SU-DHL-6 (cell line): ENCODE measurements around the gene NADK2.

Experiments used
- H2AFZ ChIP-seq: fragments of 200-600 bp; sonication (generic); 2 replicates; pipeline ENCODE4 v1.6.1; 2014; ENCODE audit warnings: low read depth, mild to moderate bottlenecking, moderate library complexity, mixed read lengths, antibody characterized with exemption, low read length; ENCODE audit not compliant: severe bottlenecking
- H3F3A ChIP-seq: fragments of 200-600 bp; shearing (Covaris generic); 2 replicates; pipeline ENCODE4 v1.6.0; 2016; ENCODE audit warnings: antibody characterized with exemption, mild to moderate bottlenecking; ENCODE audit not compliant: insufficient read depth
- H3K27ac ChIP-seq: fragments of 200-600 bp; sonication (generic); 2 replicates; pipeline ENCODE4 v1.5.1; 2016; ENCODE audit warnings: low read depth, mild to moderate bottlenecking, low read length, moderate library complexity, mixed read lengths
- H3K27me3 ChIP-seq: fragments of 200-600 bp; sonication (generic), shearing (Covaris generic); 2 replicates; pipeline ENCODE4 v1.6.0; 2014; ENCODE audit warnings: mild to moderate bottlenecking, low read length
- H3K36me3 ChIP-seq: fragments of 200-600 bp; sonication (generic); 2 replicates; pipeline ENCODE4 v1.6.1; 2014; ENCODE audit warnings: mild to moderate bottlenecking, low read length, mixed read lengths
- H3K4me2 ChIP-seq: fragments of 300-600, 200-600 bp; shearing (Covaris generic), sonication (generic); 2 replicates; pipeline ENCODE4 v1.6.0; 2014; ENCODE audit warnings: low read length, low read depth, mild to moderate bottlenecking; ENCODE audit not compliant: poor library complexity, severe bottlenecking
- H3K4me3 ChIP-seq: fragments of 200-600 bp; sonication (generic); 2 replicates; pipeline ENCODE4 v1.5.1; 2014; ENCODE audit warnings: antibody characterized with exemption, low read length, mild to moderate bottlenecking, mixed read lengths; ENCODE audit not compliant: insufficient read depth, poor library complexity, severe bottlenecking
- H3K79me2 ChIP-seq: fragments of 200-600 bp; sonication (generic); 2 replicates; pipeline ENCODE4 v1.6.1; 2014; ENCODE audit warnings: mild to moderate bottlenecking, low read length, moderate library complexity; ENCODE audit not compliant: insufficient read depth
- H3K9ac ChIP-seq: fragments of 200-600 bp; sonication (generic); 2 replicates; pipeline ENCODE4 v1.7.0; 2014; ENCODE audit warnings: mild to moderate bottlenecking, low read length
- H3K9me2 ChIP-seq: fragments of 200-600 bp; sonication (generic); replicated peaks from 2 replicates; pipeline ENCODE4 v1.6.1; 2014; ENCODE audit warnings: low read length; ENCODE audit not compliant: insufficient read depth
- H3K9me3 ChIP-seq: fragments of 200-600 bp; sonication (generic); 2 replicates; pipeline ENCODE4 v1.6.1; 2014; ENCODE audit warnings: low read length, mixed read lengths; ENCODE audit not compliant: insufficient read depth
- H4K20me1 ChIP-seq: fragments of 200-600 bp; sonication (generic); 2 replicates; pipeline ENCODE4 v1.6.1; 2014; ENCODE audit warnings: low read depth, mild to moderate bottlenecking, antibody characterized with exemption, low read length, moderate library complexity, mixed read lengths
- CTCF ChIP-seq: fragments of 200-600 bp; sonication (generic); IDR thresholded peaks from one replicate; pipeline ENCODE4 v1.5.1; 2017; ENCODE audit warnings: antibody characterized with exemption, mild to moderate bottlenecking, low read length, moderate library complexity; ENCODE audit not compliant: insufficient read depth, poor library complexity, severe bottlenecking
- EZH2phosphoT487 ChIP-seq: fragments of 200-600 bp; sonication (generic), shearing (Covaris generic); conservative IDR thresholded peaks from 2 replicates; pipeline ENCODE4 v1.6.1; 2018; ENCODE audit warnings: mild to moderate bottlenecking, antibody characterized with exemption, low read length, moderate library complexity, mixed read lengths

The NADK2 gene

GRCh38 chr5:36153726-36154125 is 88.0 kb downstream of the NADK2 start:
- Histone ChIP-seq H3K4me3 (no peak overlapping the region), H3K27me3 (no peaks in the 10 kb centered on the region), H3K4me2 (peak overlapping the region; percentile 81), H3K27ac (no peak overlapping the region), H3K36me3 (peaks cover 13% of the 10 kb centered on the region; the same call in 1 of the 2 replicates), H3K9me3 (no peaks in the 10 kb centered on the region), H3K9ac (peak overlapping the region; percentile 74), H3K79me2 (peaks cover 92% of the 10 kb centered on the region), H3K9me2 (no peaks in the 10 kb centered on the region), H2AFZ (no peak overlapping the region), H3F3A (no peaks in the 10 kb centered on the region), H4K20me1 (no peaks in the 10 kb centered on the region)
- TF ChIP-seq CTCF (no peak), EZH2phosphoT487 (no peak)

DNA sequence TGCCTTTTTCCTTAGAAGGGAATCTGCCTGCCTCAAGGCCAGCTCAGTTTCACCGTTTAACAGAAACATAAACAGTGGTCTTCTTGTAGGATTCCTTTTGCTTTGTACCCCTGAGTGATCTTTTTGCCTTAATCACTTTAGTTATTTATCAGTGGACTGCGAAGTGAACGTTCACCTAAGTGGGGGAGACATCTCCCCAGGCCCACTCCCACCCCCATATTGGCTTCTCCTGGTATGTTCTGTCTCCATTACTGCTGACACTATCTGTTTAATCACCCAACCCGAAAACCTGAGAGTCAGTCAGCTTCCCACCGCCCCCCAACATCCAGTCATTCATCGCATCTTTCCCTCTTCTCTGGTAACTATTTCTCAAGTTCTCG is 88.4 kb downstream of the NADK2 start:
- H3K9ac ChIP-seq = peak overlapping the region; percentile 74
- H3K9me2 ChIP-seq = no peaks in the 10 kb centered on the region
- no peaks in the 10 kb centered on the region for H4K20me1 ChIP-seq
- no peaks in the 10 kb centered on the region for H3K9me3 ChIP-seq
- no peaks in the 10 kb centered on the region for H3F3A ChIP-seq
- peaks cover 13% of the 10 kb centered on the region; the same call in 1 of the 2 replicates for H3K36me3 ChIP-seq
- H3K27me3 ChIP-seq = no peaks in the 10 kb centered on the region
- H2AFZ ChIP-seq = no peak overlapping the region
- H3K79me2 ChIP-seq = peaks cover 92% of the 10 kb centered on the region
- peak overlapping the region; percentile 72 for H3K4me3 ChIP-seq
- peak overlapping the region; percentile 81 for H3K4me2 ChIP-seq
- H3K27ac ChIP-seq = no peak overlapping the region
- TF ChIP-seq CTCF (no peak), EZH2phosphoT487 (no peak)

GRCh38 chr5:36152324-36153297 is 89.1 kb downstream of the NADK2 start:
- Histone ChIP-seq H3K4me3 (peak overlapping the region; percentile 72), H3K9me2 (no peaks in the 10 kb centered on the region), H3K4me2 (peak overlapping the region; percentile 81), H3K79me2 (peaks cover 92% of the 10 kb centered on the region), H3F3A (no peaks in the 10 kb centered on the region), H3K27ac (peak overlapping the region; percentile 58), H3K27me3 (no peaks in the 10 kb centered on the region), H3K9ac (peak overlapping the region; percentile 74), H3K9me3 (no peaks in the 10 kb centered on the region), H4K20me1 (no peaks in the 10 kb centered on the region), H3K36me3 (peaks cover 13% of the 10 kb centered on the region; the same call in 1 of the 2 replicates), H2AFZ (peak overlapping the region; percentile 50)
- TF ChIP-seq EZH2phosphoT487 = no peak
- no peak for TF ChIP-seq CTCF
